Measurements from ENCODE around the gene TBX2. TPM values are rescaled to one million over a fixed set of nuclear protein-coding genes. Genes with fewer than 3 reads are reported as not detected.

Gene TBX2
- total and polyA plus RNA-seq, 2 of the 13 experiments (the other 11 are each of a cell fraction or from before 2014, with no cell fraction given) = 2.8 to 15.3 TPM

DNA sequence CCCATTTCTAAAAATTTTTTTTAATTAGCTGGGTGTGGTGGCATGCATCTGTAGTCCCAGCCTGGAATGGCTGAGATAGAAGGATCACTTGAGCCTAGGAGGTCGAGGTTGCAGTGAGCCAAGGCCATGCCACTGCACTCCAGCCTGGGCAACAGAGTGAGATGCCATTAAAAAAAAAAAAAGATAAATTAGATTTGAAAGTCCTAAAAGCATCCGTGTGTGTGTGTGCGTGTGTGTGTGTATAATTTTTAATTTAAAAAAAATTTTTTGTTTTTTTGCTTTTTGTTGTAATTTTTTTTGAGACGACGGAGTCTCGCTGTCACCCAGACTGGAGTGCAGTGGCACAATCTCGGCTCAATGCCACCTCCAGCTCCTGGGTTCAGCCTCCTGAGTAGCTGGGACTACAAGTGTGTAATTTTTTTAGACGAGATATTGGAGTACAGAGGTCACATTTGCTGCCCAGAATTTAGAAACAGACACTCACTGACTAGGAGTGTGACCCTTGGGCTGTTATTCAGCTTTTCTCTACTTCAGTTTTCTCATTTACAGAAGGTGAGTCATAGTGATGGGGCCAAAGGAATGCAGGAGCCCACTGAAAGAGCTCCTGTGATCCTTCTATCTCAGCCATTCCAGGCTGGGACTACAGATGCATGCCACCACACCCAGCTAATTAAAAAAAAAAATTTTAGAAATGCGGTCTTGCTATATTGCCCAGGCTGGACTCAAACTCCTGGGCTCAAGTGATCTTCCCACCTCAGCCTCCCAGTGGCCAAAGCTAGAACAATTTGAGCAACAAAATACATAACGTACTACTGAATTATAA is 27.1 kb downstream of the TBX2 start (continued):
- TF ChIP-seq, protein P1, sequence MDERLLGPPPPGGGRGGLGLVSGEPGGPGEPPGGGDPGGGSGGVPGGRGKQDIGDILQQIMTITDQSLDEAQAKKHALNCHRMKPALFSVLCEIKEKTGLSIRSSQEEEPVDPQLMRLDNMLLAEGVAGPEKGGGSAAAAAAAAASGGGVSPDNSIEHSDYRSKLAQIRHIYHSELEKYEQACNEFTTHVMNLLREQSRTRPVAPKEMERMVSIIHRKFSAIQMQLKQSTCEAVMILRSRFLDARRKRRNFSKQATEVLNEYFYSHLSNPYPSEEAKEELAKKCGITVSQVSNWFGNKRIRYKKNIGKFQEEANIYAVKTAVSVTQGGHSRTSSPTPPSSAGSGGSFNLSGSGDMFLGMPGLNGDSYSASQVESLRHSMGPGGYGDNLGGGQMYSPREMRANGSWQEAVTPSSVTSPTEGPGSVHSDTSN (CRISPR knock-in tag; IDR thresholded peaks at IDR 0.05) = no peak
- TF ChIP-seq ZNF703 (CRISPR knock-in tag; IDR thresholded peaks at IDR 0.05; ENCODE audit: borderline replicate concordance) (no peak), RARA (CRISPR knock-in tag; IDR thresholded peaks at IDR 0.05) (peak; percentile 66), ZNF280D (CRISPR knock-in tag; IDR thresholded peaks at IDR 0.05) (0 out of 2 replicates have a peak, but pooled peaks have one; percentile 10), ZNF331 (CRISPR knock-in tag; IDR thresholded peaks at IDR 0.05) (0 out of 2 replicates have a peak, but pooled peaks have one; percentile 19), DPF2 (CRISPR knock-in tag; IDR thresholded peaks at IDR 0.05; ENCODE audit: borderline replicate concordance, low read depth) (peak; percentile 52), ZBTB14 (CRISPR knock-in tag; IDR thresholded peaks at IDR 0.05) (no peak), RCOR2 (CRISPR knock-in tag; IDR thresholded peaks at IDR 0.05) (0 out of 2 replicates have a peak, but pooled peaks have one; percentile 63), ZNF263 (CRISPR knock-in tag; IDR thresholded peaks at IDR 0.05) (no peak), SAP130 (CRISPR knock-in tag; IDR thresholded peaks at IDR 0.05; ENCODE audit: low read depth) (peak; percentile 64), ZNF124 (CRISPR knock-in tag; IDR thresholded peaks at IDR 0.05) (no peak), JUNB (CRISPR knock-in tag; IDR thresholded peaks at IDR 0.05; ENCODE audit: borderline replicate concordance) (peak; percentile 67; the same call in 1 of the 2 replicates), ARID5B (CRISPR knock-in tag; IDR thresholded peaks at IDR 0.05) (peak; percentile 85), GATAD2A (CRISPR knock-in tag; IDR thresholded peaks at IDR 0.05) (peak; percentile 88), ZFP36L1 (CRISPR knock-in tag; IDR thresholded peaks at IDR 0.05) (no peak), NCOR1 (IDR thresholded peaks at IDR 0.05; ENCODE audit: borderline replicate concordance, low read length) (peak; percentile 28; the same call in 1 of the 2 replicates), ZNF547 (CRISPR knock-in tag; IDR thresholded peaks at IDR 0.05) (no peak), RXRA (CRISPR knock-in tag; IDR thresholded peaks at IDR 0.05) (0 out of 2 replicates have a peak, but pooled peaks have one; percentile 8), ZNF570 (CRISPR knock-in tag; IDR thresholded peaks at IDR 0.05; ENCODE audit: borderline replicate concordance) (no peak), NR2F6 (IDR thresholded peaks at IDR 0.05) (peak; percentile 58; the same call in 1 of the 2 replicates), NR2F6 (CRISPR knock-in tag; IDR thresholded peaks at IDR 0.05) (peak; percentile 87)
